Stimulated activated CD8-positive, alpha-beta memory T cell treated with anti-CD3 and anti-CD28 coated beads, Interleukin-7, amount 100 ng/mL, for 24 hours (primary cell): Measurements from ENCODE around the gene MYO1E.

Experiments used
- DNase-seq: peaks from one replicate; pipeline ENCODE4 v3.0.0-alpha.2; 2020; ENCODE audit warnings: low read depth

Gene MYO1E

GRCh38 chr15:59190291-59190690 lies 182.4 kb downstream of the MYO1E start:
- DNase-seq: no peak

DNA sequence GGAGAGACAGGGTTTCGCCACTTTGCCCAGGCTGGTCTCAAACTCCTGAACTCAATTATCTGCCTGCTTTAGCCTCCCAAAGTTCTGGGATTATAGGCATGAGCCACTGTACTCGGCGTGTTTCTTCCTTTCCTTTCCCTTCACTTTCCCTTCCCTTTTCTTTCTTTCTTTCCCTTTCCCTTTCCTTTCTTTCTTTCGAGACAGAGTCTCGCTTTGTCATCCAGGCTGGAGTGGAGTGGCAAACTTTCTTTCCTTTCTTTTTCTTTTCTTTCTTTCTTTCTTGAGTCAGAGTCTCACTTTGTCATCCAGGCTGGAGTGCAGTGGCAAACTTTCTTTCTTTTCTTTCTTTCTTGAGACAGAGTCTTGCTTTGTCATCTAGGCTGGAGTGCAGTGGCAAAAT lies 183.4 kb downstream of the MYO1E start:
- DNase-seq: no peak

GRCh38 chr15:59186501-59186900 lies 186.2 kb downstream of the MYO1E start:
- DNase-seq: no peak

- DNase-seq: no peak
Observed at GRCh38 chr15:59185725-59186124, 186.9 kb downstream of the MYO1E start.

DNA sequence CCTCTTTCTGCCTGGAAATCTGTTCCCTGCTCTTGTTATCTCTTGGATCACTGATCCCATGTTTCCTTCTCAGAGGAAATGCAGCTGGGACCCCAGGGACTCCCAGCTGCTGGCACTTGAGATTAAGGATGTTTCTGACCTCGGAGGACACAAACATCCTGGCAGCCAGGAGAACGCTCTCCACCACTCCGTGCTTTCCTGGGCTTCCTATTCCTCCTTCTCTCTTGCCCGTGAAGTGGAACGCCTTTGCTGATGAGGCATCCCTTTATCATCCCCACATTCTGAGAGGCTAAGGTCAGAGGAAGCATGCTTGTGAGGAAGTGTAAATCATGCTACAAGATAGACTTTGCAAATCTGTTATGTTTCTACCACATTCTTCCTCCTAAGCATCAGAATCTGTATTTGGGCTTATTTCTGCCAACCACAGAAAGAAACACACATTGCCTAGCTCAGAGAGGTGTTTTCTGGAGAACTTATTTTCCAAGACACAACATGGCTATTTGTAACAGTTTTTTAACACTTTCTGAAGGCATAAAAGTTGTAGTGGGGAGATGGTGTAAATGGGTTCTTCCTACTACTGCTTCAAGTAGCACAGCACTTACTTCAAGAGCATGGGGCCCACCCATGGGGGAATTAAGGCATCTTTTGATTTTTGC lies 191.6 kb downstream of the MYO1E start:
- no peak for DNase-seq

- no peak for DNase-seq
Observed at GRCh38 chr15:59179717-59180116, 193.0 kb downstream of the MYO1E start.

DNA sequence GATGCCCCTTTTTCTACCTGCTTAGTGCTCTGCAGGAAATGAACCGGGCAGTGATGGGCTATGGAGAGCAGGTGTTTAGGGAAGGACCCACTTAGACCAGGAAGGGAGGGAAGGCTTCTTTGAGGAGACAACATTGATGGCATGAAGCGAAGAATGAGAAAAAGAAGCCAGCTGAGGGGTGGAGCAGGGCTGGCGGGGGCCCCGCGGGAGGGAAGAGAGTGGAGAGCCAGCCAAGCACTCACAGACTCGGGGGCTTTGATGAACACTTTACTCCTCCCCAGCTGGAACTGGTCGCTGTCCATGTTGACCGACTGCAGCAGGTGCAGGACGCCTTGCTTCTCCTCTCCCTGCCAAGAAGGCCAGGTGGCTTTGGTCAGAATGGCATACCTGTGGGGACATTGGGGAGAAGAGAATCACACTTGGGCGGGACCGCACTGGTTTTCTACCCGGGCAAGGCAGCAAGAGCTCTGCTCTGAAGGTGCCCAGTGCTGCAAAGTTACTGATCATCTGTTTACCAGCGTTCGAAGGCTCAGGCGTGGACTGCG lies 194.4 kb downstream of the MYO1E start:
- no peak for DNase-seq

- DNase-seq: no peak
Observed at GRCh38 chr15:59177317-59177660, 195.4 kb downstream of the MYO1E start.

DNA sequence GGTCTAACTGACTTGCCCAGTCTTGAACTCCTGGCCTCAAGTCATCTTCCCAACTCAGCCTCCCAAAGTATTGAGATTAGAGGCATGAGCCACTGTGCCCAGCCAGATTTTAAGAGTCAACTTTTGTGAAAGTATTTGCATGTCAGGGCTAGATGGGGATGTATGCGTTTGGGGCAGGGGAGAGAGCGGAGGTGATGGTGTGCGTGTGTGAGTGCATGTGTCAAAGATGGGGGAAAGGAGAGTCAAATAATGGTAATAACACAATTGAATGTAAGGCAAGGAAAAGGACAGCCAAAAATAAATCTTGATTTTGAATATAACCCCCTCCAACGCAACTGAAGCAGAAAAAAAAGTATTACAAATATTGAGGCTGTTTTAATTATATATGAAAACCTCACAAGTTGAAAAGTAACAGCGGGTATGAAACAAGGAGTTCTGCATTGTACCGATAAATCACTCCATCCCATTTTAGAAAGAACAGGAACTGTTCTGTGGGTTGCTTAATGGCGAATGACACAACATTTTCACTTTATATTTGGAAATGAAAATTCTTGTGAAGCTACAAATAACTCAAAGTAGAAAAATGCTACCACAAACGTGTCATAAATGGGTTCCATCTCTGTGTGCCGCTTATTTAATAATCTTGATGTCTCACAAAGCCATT lies 195.9 kb downstream of the MYO1E start:
- DNase-seq: no peak

- no peak for DNase-seq
Observed at GRCh38 chr15:59174835-59175831, 197.5 kb downstream of the MYO1E start.

- DNase-seq: no peak
Observed at GRCh38 chr15:59174151-59174834, 198.4 kb downstream of the MYO1E start.

- DNase-seq: no peak
Observed at GRCh38 chr15:59173194-59173593, 199.5 kb downstream of the MYO1E start.

DNA sequence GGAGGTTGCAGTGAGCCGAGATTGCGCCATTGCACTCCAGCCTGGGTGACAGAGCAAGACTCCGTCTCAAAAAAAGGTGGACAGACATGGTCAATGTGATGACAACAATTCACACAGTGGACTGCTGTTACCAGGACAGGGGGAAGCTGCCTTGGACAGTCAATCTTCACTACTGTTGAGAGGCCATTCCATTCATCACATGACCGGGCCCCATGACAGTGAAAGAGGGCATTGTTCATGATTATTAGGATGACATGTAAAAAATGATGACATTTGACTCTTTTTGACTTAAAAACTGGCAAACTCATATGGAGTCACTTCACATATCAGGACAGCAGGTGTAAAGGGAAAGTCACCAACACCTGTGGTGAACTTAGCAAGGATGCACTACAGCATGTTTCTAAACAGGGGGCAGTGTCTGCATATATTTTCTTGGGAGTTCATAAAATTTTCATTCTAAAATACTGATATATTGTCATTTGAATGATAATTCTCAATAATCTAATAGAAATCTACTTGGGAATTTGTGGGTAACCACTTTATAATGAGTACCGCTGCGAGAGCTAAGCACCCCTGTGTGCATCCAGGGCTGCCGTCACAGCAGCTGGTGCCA lies 200.3 kb downstream of the MYO1E start:
- DNase-seq: no peak

DNA sequence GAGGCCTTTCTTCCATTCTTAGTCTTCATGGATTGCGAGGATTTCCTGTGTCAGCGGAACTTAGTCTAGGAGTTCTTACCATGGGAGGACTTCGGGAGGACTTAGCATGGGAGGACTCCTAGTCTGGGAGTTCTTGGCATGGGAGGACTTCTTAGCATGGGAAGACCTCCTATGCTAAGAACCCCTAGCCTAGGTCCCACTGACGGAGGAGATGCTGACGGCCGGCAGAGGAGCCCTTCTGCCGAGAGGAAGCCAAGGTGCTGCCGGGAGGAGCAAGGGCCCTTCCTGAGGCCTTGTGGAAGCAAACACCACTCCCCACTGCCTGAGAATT lies 201.6 kb downstream of the MYO1E start:
- no peak for DNase-seq

- no peak for DNase-seq
Observed at GRCh38 chr15:59170295-59171066, 202.2 kb downstream of the MYO1E start.

GRCh38 chr15:59169251-59169708 lies 203.4 kb downstream of the MYO1E start:
- DNase-seq: no peak

DNA sequence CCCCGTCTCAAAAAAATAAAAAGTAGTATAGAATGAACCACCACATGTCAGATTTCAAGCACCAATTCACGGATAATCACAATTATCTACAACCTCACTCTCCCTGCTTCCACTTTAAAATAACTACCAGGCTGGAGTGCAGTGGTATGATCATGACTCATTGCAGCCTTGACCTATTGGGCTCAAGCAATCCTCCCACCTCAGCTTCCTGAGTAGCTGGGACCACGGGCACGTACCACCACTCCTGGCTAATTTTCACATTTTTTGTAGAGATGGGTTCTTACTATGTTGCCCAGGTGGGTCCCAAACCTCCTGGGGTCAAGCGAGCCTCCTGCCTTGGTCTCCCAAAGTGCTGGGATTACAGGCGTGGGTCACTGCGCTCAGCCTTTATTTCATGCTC lies 204.1 kb downstream of the MYO1E start:
- no peak for DNase-seq

DNA sequence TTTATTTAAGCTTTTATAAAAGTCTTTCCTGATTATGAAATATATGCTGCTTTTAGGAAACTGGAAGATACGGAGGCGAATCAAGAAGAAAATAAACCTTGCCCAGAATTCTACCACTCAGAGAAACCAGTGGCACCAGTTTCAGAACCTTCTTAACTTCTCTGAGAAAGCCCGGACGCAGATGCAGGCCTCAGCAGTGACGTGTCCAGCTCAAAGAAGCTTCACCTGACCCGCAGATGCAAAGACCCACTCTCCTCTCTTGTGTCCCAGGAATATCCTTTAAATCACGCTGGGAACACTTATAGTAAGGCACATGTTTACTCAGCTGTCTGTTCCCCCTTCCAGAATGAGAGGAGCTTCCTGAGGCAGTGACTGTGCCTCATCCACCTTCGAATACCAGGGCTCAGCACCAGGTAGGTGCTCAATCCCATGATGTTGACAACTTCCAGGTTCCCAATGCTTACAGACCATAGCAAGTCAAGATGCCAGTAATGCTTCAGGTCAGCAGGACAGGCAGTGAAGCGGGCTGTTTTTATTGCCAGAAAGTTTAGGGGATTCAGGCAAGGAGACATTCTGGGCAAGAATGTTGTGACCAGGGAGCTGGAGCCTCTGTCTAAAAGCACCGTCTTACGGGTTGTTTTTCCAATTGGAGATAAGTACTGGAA lies 205.9 kb downstream of the MYO1E start:
- DNase-seq: no peak

GRCh38 chr15:59166166-59166565 lies 206.5 kb downstream of the MYO1E start:
- no peak for DNase-seq

DNA sequence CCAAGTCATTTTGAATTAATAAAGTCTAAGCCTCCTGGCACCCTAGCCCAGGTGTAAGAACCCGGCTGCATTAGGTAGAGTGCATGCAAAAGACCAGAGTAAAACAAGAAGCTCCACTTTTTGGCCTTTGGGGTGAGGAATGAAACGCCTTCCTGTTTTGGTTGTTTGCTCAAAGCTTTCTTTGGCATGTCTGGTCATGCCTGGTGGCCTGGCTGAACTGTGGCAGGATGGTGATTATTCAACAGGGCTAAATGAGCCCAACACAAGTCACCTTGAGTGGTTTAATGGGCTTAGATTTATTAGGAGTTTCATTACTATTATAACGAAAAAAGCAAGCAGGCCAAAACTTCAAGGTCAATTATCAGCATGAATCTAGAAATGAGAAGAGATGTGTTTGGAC lies 206.9 kb downstream of the MYO1E start:
- DNase-seq: no peak
